HFF-Myc (cell line): ENCODE measurements around the gene MLXIP.

Source experiments
- DNase-seq: peaks from one replicate; pipeline ENCODE4 v3.0.0-alpha.2; 2011; ENCODE audit warnings: low read depth; ENCODE audit errors: extremely low read depth
- H3K4me3 ChIP-seq: replicated peaks from 2 replicates; pipeline ENCODE4 v1.5.1; 2011; ENCODE audit warnings: low read depth, mild to moderate bottlenecking, control low read depth, low read length
- TF ChIP-seq, protein P1 (sequence below): IDR thresholded peaks from 2 replicates; pipeline ENCODE4 v1.5.1; 2012; ENCODE audit warnings: mild to moderate bottlenecking, low read depth, low read length, control low read depth; ENCODE audit errors: missing control alignments

MLXIP gene

DNA sequence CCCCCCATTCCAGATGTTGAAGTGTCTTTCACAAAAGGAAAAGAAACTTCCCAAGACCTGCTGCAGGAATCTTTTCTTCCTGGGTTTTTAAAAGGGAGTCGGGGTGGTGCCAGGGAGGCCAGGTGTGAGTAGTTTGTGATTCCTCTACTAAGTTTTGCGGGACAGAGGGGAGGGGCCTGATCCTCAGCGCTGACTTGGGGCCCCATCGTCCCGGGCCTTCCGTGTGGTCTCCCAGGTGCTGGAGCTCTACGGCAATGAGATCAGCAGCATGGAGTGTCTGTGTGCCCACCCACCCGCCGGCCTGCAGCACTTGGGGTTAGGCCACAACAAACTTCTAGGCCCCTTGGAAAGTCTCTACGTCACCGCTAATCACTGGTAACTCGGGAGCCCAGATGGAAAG lies 108.9 kb downstream of the MLXIP start:
- DNase-seq, result no peak
- TF ChIP-seq, protein P1, sequence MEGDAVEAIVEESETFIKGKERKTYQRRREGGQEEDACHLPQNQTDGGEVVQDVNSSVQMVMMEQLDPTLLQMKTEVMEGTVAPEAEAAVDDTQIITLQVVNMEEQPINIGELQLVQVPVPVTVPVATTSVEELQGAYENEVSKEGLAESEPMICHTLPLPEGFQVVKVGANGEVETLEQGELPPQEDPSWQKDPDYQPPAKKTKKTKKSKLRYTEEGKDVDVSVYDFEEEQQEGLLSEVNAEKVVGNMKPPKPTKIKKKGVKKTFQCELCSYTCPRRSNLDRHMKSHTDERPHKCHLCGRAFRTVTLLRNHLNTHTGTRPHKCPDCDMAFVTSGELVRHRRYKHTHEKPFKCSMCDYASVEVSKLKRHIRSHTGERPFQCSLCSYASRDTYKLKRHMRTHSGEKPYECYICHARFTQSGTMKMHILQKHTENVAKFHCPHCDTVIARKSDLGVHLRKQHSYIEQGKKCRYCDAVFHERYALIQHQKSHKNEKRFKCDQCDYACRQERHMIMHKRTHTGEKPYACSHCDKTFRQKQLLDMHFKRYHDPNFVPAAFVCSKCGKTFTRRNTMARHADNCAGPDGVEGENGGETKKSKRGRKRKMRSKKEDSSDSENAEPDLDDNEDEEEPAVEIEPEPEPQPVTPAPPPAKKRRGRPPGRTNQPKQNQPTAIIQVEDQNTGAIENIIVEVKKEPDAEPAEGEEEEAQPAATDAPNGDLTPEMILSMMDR, result no peak
- no peak overlapping the region for H3K4me3 ChIP-seq

DNA sequence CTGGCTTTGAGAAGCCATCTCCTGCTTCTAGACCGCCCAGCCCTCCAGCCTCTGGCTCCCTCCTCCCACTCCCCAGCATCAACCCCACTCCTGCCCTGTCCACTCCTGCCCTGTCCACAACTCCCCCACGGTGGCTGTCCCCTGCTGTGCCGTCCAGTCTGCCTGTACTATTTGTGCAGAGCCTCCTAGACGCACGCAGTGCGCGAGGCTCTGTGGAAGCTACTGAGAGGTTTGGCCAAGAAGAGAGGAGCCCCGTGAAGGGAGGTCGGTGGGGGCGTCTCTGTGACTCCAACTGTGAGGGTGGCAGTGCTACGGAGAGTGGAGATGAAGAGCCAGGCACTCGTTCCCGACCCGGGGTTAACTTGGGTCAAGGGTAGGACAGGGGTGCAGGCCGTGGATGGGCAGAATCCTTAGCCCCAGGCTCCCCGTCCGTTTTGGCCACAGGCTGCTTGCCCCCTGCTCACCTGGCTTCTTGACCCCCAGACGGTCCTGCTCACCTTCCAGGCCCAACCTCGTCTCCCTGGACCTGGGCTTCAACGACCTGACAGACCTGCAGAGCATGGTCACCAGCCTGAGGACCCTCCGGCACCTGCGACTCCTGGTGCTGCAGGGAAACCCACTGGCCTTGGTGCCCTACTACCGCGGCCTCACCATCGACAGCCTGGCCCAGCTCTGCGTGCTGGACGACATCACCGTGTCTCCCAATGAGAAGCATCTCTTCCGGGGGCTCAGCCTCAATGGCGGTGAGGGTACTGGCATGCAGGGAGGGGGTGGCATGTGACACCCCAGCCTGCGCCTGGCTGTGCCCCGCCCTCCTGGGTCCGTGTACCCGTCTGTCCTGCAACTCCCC lies 111.3 kb downstream of the MLXIP start:
- H3K4me3 ChIP-seq, result no peak overlapping the region
- TF ChIP-seq, protein P1, result no peak
- DNase-seq, result no peak

DNA sequence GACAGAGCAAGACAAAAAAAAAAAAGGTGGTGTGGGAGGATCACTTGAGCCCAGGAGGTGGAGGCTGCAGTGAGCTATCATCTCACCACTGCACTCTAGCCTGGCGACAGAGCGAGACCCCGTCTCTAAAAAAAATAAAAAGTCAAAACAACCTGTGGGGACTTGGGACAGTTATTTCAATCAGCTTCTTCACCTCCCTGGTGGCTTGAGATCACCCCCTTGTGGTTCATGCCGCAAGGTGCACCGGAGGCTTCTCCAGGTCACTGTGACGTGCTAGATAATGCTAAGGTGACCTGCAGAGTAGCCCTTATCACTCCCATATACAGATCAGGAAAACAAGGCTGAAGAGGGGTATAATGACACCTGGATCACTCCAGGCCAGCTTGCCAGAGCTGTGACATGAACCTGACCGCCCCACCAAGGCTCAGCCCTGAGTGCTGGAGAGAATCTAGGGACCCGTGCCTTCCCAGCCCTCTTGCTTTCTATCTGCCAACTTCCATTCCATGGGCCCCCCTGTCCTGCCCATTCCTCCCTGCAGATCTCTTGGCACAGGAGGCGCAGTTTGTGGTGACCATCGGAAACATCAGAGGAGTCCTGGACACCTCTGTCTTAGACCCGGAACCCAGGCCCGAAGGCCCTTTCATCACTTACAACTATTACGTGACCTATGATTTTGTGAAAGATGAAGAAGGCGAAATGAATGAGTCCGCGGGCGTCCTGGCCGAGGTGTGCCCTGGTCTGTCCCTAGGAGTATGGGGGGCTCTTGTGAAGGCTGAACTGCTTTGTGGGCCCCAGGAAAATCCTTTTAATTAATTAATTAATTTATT lies 112.5 kb downstream of the MLXIP start:
- TF ChIP-seq, protein P1, result peak; percentile 89
- no peak for DNase-seq
- no peak overlapping the region for H3K4me3 ChIP-seq

DNA sequence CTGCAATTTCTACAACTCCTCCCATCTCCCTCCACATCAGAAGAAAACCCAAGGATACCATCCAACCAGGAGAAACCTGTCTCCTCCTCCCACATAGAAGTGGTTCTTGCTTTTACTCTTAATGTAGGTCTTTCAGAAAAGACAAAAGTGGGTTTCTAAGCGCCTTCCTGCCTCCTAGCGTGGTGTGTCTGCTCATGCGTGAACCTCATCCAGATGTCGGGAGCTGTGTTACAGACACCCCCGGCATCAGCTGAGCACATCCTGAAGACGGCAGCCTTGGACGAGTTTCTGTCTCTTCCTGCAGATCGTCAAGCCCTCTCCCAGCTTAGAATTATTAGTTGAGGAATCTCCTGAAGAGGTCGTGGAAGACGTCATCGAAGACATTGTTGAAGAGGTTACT lies 113.9 kb downstream of the MLXIP start:
- no peak overlapping the region for H3K4me3 ChIP-seq
- no peak for DNase-seq
- TF ChIP-seq, protein P1, result no peak

DNA sequence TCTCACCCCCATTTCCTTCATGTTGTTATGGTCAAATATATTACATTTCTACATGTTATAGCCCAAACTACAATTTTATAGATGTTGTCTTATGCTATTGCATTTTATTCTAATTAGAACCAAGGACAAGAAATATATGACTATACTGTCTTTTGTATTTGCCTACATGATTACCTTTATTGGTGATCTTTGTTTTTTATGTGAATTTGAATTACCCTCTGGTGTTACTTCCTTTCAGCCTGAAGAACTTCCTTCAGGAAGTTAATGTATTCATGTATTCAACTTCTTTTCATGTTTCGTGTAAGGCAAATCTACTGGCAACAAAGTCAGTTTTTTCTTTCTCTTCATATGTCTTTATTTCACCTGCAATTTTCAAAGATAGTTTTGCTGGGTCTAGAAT lies 116.2 kb downstream of the MLXIP start:
- DNase-seq, result no peak
- TF ChIP-seq, protein P1, result no peak

DNA sequence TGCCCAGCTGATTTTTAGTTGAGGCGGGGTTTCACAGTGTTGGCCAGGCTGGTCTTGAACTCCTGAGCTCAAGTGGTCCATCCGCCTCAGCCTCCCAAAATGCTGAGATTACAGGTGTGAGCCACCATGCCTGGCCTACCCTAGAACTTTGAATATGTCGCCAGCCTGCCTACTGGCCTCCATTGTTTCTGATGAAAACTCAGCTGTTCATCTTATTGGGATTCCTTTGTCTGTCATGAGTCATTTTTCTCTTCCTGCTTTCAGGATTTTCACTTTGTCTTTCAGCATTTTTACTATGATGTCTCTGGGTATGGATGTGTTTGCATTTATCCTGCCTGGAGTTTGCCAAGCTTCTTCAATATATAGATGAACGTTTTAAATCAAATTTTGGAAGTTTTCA lies 116.8 kb downstream of the MLXIP start:
- no peak for DNase-seq
- TF ChIP-seq, protein P1, result no peak
- no peak overlapping the region for H3K4me3 ChIP-seq

More for the DNA sequence above, 116.2 kb downstream of the MLXIP start:
- no peak overlapping the region for H3K4me3 ChIP-seq
